DOHH2 (cell line): ENCODE data around the gene CCL16.

Source experiments
- EZH2phosphoT487 ChIP-seq: fragments of 200-600 bp; sonication (generic); IDR thresholded peaks from 2 replicates; pipeline ENCODE4 v1.6.1; 2017; ENCODE audit warnings: borderline replicate concordance, mild to moderate bottlenecking, antibody characterized with exemption, low read length, moderate library complexity, mixed read lengths
- TF ChIP-seq, protein P1 (sequence below): fragments of 200-600 bp; sonication (generic); IDR thresholded peaks from one replicate; pipeline ENCODE4 v1.5.1; 2014; ENCODE audit warnings: antibody characterized with exemption, mild to moderate bottlenecking, low read depth, low read length; ENCODE audit not compliant: poor library complexity, severe bottlenecking

DNA sequence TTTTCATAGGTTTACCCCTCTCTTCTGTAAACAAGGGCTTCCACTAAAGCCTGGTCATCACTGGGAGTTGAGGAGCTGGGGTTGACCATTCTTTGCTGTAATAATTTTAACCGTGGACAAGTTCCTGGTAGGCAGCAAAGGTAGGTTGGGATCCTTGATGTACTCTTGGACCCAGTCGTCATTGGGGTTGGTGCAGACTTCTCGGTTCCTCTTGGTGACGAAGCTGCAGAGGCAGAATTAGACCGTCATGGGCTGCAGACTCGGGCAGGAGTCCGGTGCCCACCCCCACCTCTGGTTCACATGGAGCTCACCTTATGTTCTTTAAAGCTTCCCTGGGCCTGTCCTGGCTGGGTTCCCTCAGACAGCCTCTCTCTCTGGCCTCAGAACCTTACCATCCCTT is 3.8 kb downstream of the CCL16 start:
- TF ChIP-seq, protein P1, sequence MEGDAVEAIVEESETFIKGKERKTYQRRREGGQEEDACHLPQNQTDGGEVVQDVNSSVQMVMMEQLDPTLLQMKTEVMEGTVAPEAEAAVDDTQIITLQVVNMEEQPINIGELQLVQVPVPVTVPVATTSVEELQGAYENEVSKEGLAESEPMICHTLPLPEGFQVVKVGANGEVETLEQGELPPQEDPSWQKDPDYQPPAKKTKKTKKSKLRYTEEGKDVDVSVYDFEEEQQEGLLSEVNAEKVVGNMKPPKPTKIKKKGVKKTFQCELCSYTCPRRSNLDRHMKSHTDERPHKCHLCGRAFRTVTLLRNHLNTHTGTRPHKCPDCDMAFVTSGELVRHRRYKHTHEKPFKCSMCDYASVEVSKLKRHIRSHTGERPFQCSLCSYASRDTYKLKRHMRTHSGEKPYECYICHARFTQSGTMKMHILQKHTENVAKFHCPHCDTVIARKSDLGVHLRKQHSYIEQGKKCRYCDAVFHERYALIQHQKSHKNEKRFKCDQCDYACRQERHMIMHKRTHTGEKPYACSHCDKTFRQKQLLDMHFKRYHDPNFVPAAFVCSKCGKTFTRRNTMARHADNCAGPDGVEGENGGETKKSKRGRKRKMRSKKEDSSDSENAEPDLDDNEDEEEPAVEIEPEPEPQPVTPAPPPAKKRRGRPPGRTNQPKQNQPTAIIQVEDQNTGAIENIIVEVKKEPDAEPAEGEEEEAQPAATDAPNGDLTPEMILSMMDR, result no peak
- no peak for TF ChIP-seq EZH2phosphoT487
